ENCODE measurements around the gene KRT13. TPM values are rescaled to one million over a fixed set of nuclear protein-coding genes. Genes with fewer than 3 reads are reported as not detected.
A peak's percentile ranks its signal among the peaks of the same experiment; 100 is the strongest.

KRT13 gene
- total and polyA plus RNA-seq, 12 donors: 0.54 to 20.0 (median 3.5) TPM; not detected in 7

- no peak for DNase-seq
- H3K9me3 ChIP-seq (replicated peaks in 1 of 3): no peaks in the 10 kb centered on the region
- no peak overlapping the region for H3K27ac ChIP-seq
- 89 to 99% (median 92%) methylated on average over 8 to 9 of the region's 9 CpGs for WGBS, 4 donors
- intact Hi-C loops (cut with DNase I): no loop called here
- no peaks in the 10 kb centered on the region for H3K27me3 ChIP-seq
- H3K4me3 ChIP-seq: no peak overlapping the region
- H3K4me1 ChIP-seq (replicated peaks in 1 of 2): no peaks in the 10 kb centered on the region
- H3K36me3 ChIP-seq (replicated peaks in 1 of 2): no peaks in the 10 kb centered on the region
- TF ChIP-seq POLR2A (IDR thresholded peaks at IDR 0.05) (no peak), CTCF (IDR thresholded peaks at IDR 0.05) (no peak)
Measured at GRCh38 chr17:41537990-41538389, 32.6 kb upstream of the KRT13 start.

- Histone ChIP-seq H3K4me3 (no peak overlapping the region), H3K36me3 (replicated peaks in 1 of 2) (no peaks in the 10 kb centered on the region), H3K27me3 (no peaks in the 10 kb centered on the region), H3K9me3 (replicated peaks in 1 of 3) (no peaks in the 10 kb centered on the region), H3K27ac (peak overlapping the region in 1 of 5 donors; percentile 26), H3K4me1 (replicated peaks in 1 of 2) (no peaks in the 10 kb centered on the region)
- intact Hi-C loops (cut with DNase I): no loop called here
- DNase-seq: no peak
- WGBS, 4 donors: 77 to 97% (median 90%) methylated on average over 7 of the region's 7 CpGs
- TF ChIP-seq POLR2A (IDR thresholded peaks at IDR 0.05): no peak
- TF ChIP-seq CTCF (IDR thresholded peaks at IDR 0.05): no peak
Measured at GRCh38 chr17:41537614-41537954, 32.2 kb upstream of the KRT13 start.

DNA sequence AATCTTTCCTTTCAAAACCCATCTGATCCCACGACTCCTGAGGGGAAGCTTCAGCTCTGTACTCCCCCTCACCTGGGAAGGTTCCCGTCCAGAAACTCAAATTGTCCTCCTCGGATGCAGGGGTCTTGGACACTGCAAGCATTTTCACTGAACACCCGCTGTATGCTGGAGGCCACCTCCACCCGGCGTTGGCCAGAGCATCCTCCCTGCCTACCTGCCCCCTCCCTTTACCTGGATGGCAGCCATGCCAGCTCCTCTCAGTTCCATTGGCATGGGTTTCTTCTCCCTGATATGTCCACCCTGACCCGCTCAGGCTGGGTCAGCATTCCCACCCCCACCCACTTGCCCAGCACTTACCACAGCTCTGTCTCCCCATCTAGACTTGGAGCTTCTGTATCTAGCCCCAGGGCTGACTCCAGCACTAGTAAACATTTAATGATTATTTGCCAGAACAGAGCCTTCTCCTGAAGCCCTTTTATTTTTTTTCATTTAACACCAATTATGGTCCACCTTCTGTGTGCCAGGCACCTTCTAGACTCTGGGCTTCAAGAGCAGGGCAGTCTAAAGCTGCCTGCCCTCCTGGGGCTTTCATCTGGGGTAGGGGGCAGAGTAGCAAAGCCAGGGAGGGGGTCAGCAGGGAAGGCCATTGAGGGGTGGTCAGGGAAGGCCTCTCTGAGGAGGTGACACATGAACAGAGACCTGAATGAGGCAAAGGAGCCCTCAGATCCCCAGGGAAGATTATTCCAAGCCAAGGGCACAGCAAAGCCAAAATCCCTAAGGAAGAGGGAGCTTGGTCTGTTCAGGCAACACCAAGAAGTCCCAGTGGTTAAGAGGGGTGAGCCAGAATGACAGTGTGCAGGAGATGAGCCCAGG lies 31.6 kb upstream of the KRT13 start:
- Histone ChIP-seq H3K4me1 (replicated peaks in 1 of 2) (no peaks in the 10 kb centered on the region), H3K4me3 (no peak overlapping the region), H3K36me3 (replicated peaks in 1 of 2) (no peaks in the 10 kb centered on the region), H3K27ac (peak overlapping the region in 1 of 5 donors; percentile 26), H3K27me3 (no peaks in the 10 kb centered on the region), H3K9me3 (replicated peaks in 1 of 3) (no peaks in the 10 kb centered on the region)
- no peak for TF ChIP-seq CTCF (IDR thresholded peaks at IDR 0.05)
- no peak for TF ChIP-seq POLR2A (IDR thresholded peaks at IDR 0.05)
- WGBS, 4 donors: 81 to 94% (median 85%) methylated on average over 7 of the region's 7 CpGs
- intact Hi-C loops (cut with DNase I): no loop called here
- no peak for DNase-seq

GRCh38 chr17:41535764-41536481 lies 30.5 kb upstream of the KRT13 start:
- Histone ChIP-seq H3K27me3 (no peaks in the 10 kb centered on the region), H3K4me3 (no peak overlapping the region), H3K27ac (no peak overlapping the region), H3K9me3 (replicated peaks in 1 of 3) (no peaks in the 10 kb centered on the region), H3K36me3 (replicated peaks in 1 of 2) (no peaks in the 10 kb centered on the region), H3K4me1 (replicated peaks in 1 of 2) (peaks cover 0 to 2% of the 10 kb centered on the region in 2 donors)
- TF ChIP-seq CTCF (IDR thresholded peaks at IDR 0.05) (no peak), POLR2A (IDR thresholded peaks at IDR 0.05) (no peak)
- WGBS, 4 donors: 51 to 72% (median 64%) methylated on average over 8 to 15 of the region's 15 CpGs
- DNase-seq: no peak
- intact Hi-C loops (cut with DNase I): no loop called here
